ENCODE results near the gene TBX18. TPM values are rescaled to one million over a fixed set of nuclear protein-coding genes. Genes with fewer than 3 reads are reported as not detected.

TBX18 gene
- total RNA-seq, 5 donors from 2014 or later (not counting 1 experiment from before 2014, with no cell fraction given) = not detected

DNA sequence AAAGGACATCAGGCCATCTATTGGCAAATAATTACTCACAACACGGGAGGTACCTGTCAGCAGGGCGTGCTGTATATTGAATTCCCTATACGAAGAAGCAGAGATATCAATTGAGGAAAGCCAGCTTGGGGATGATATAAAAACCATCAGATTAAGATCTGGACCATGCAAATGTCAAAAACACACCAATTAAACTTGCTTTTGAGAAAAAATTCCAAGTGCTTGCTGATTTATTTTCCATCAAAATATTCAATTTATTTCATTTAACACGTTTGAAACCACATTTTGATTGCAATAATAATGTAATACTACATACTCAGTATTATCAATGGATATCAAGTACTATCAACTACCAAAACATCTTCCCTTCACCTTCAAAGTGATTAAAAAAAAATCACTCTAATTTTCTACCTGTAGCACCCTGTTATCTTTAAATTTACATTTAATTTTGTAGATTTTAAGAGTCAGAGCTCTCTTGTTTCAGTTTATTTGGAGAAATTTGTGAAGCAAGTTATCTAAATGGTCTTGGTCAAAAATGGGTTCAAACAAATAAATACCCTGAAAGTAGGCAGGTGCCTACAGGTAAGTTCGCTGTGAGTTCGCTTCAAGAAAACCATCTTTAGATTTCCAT is 6.8 kb upstream of the TBX18 start:
- Mint-ChIP-seq H3K4me1 (peaks cover 0 to 5% (median 2%) of the 10 kb centered on the region in 3 donors), H3K36me3 (no peaks in the 10 kb centered on the region), H3K27ac (no peak overlapping the region), H3K9me3 (peaks cover 0 to 2% (median 0%) of the 10 kb centered on the region in 3 donors), H3K27me3 (peaks cover 59 to 78% of the 10 kb centered on the region in 2 donors), H3K4me3 (no peak overlapping the region)
- Histone ChIP-seq H3K27ac (ENCODE audit: low read length) (no peak overlapping the region), H3K36me3 (ENCODE audit: control insufficient read depth in 2 of 2, extremely low read depth in 1 of 2, insufficient read depth in 1 of 2, low read length in 1 of 2) (no peaks in the 10 kb centered on the region), H3K4me1 (ENCODE audit: control insufficient read depth in 1 of 2, extremely low read depth in 1 of 2, insufficient read depth in 2 of 2, low read length in 2 of 2) (no peaks in the 10 kb centered on the region), H3K9me3 (no peaks in the 10 kb centered on the region), H3K27me3 (replicated peaks in 1 of 2; ENCODE audit: control insufficient read depth in 2 of 2, extremely low read depth in 1 of 2, insufficient read depth in 2 of 2, low read length in 1 of 2) (peaks cover 27 to 48% of the 10 kb centered on the region in 2 experiments), H3K4me3 (ENCODE audit: control insufficient read depth in 1 of 2, extremely low read depth in 1 of 2, low read length in 1 of 2) (no peak overlapping the region)
- no peak for ATAC-seq (replicated peaks in 1 of 4)
- CTCF ChIA-PET = no interaction called here
- DNase-seq = no peak
- POLR2A ChIA-PET = no interaction called here
- no CpG with 5 or more reads among the region's 6 CpGs for WGBS (ENCODE audit: insufficient coverage)

DNA sequence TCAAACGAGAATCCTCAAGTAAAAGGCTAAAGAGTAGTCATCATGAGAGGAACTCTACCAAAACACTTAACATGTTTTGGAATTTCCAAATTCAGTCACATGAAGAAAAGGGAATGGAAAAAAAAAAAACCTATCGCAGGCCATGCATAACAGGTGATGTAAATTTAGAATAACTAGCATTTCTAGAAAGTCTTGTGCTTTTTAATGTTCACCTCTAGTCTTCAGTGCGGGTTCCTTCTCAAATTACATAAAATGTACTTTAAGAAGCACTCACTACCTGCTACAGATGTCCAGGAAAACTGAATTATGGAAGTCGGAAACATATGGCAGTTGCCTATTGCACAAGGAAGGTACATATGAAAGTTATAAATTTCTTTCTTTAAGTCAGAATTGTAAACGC is 6.1 kb upstream of the TBX18 start:
- H3K27ac Mint-ChIP-seq = no peak overlapping the region
- H3K4me1 ChIP-seq (ENCODE audit: control insufficient read depth in 1 of 2, extremely low read depth in 1 of 2, insufficient read depth in 2 of 2, low read length in 2 of 2) = no peaks in the 10 kb centered on the region
- H3K4me3 Mint-ChIP-seq = no peak overlapping the region
- H3K27me3 Mint-ChIP-seq = peaks cover 57 to 75% of the 10 kb centered on the region in 2 donors
- no peak overlapping the region for H3K27ac ChIP-seq (ENCODE audit: low read length)
- ATAC-seq (replicated peaks in 1 of 4) (no peak), DNase-seq (no peak)
- no peaks in the 10 kb centered on the region for H3K36me3 ChIP-seq (ENCODE audit: control insufficient read depth in 2 of 2, extremely low read depth in 1 of 2, insufficient read depth in 1 of 2, low read length in 1 of 2)
- peaks cover 2 to 5% (median 5%) of the 10 kb centered on the region in 3 donors for H3K4me1 Mint-ChIP-seq
- no CpG with 5 or more reads among the region's 5 CpGs for WGBS (ENCODE audit: insufficient coverage)
- H3K27me3 ChIP-seq (replicated peaks in 1 of 2; ENCODE audit: control insufficient read depth in 2 of 2, extremely low read depth in 1 of 2, insufficient read depth in 2 of 2, low read length in 1 of 2) = peaks cover 26 to 56% of the 10 kb centered on the region in 2 experiments
- no peak overlapping the region for H3K4me3 ChIP-seq (ENCODE audit: control insufficient read depth in 1 of 2, extremely low read depth in 1 of 2, low read length in 1 of 2)
- POLR2A ChIA-PET = no interaction called here
- H3K36me3 Mint-ChIP-seq = no peaks in the 10 kb centered on the region
- no peaks in the 10 kb centered on the region for H3K9me3 ChIP-seq
- peaks cover 0 to 2% (median 0%) of the 10 kb centered on the region in 3 donors for H3K9me3 Mint-ChIP-seq
- CTCF ChIA-PET = no interaction called here

DNA sequence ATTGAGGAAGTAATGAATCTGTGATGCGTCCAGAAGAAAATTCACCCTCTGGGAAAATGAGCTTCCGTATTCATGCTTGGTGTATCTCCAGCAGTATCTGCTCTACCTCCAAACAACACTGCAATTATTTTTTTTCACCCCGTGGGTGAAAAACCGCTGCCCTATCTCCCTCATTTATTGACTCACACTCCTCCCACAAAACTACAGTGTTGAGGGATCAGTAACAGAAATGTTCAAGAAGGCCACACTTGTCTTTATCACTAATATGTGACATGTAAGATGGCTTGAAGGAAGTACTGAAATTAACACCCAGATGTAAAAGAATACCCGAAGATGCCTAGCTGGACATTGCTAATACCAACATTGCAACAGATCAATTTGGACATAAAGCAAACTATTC is 4.9 kb upstream of the TBX18 start:
- Mint-ChIP-seq H3K9me3 (peaks cover 0 to 2% (median 0%) of the 10 kb centered on the region in 3 donors), H3K36me3 (no peaks in the 10 kb centered on the region), H3K27ac (no peak overlapping the region), H3K4me3 (no peak overlapping the region), H3K27me3 (peaks cover 60 to 76% of the 10 kb centered on the region in 2 donors), H3K4me1 (peaks cover 7 to 9% (median 8%) of the 10 kb centered on the region in 3 donors)
- no peak for ATAC-seq (replicated peaks in 1 of 4)
- H3K27ac ChIP-seq (ENCODE audit: low read length) = no peak overlapping the region
- peaks cover 2 to 5% of the 10 kb centered on the region in 2 experiments for H3K4me1 ChIP-seq (ENCODE audit: control insufficient read depth in 1 of 2, extremely low read depth in 1 of 2, insufficient read depth in 2 of 2, low read length in 2 of 2)
- no peak for DNase-seq
- ChIA-PET POLR2A (no interaction called here), CTCF (no interaction called here)
- no peaks in the 10 kb centered on the region for H3K9me3 ChIP-seq
- no CpG with 5 or more reads among the region's 5 CpGs for WGBS (ENCODE audit: insufficient coverage)
- no peaks in the 10 kb centered on the region for H3K36me3 ChIP-seq (ENCODE audit: control insufficient read depth in 2 of 2, extremely low read depth in 1 of 2, insufficient read depth in 1 of 2, low read length in 1 of 2)
- peaks cover 33 to 56% of the 10 kb centered on the region in 2 experiments for H3K27me3 ChIP-seq (replicated peaks in 1 of 2; ENCODE audit: control insufficient read depth in 2 of 2, extremely low read depth in 1 of 2, insufficient read depth in 2 of 2, low read length in 1 of 2)
- H3K4me3 ChIP-seq (ENCODE audit: control insufficient read depth in 1 of 2, extremely low read depth in 1 of 2, low read length in 1 of 2) = no peak overlapping the region

DNA sequence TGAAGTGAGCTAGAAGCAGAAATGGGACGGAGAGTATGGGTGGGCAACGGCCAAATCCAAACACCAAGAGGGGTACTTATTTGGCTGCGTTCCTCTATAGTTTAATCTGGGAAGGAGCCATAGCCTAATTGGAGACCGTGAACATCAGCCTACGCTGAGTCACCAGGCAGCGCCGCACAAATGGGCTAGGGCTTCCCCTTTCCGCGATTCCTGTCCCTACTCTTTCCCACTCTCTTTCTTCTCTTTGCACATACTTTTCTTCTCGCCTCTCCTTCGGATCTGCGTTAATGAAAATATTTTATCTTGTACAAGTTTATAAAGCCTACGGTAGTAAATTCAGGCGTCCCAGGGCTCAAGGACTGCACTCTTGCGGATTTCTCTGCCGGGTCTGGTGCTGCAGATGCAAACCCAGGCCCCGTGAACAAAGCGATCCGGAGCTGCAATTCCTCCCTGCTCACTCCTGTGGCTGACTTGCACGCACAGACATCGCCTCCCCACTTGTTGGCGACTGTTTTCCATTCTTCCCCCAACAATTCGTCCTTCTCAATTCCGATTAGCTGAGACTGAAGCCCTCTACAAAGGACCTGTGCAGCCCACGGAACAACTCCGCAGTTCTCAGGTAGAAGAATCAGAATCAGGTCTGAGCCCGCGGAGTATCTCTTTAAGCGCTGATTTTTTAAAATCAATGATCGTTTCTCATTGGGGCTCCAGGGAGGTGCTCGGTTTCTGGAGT is 4.2 kb upstream of the TBX18 start:
- CTCF ChIA-PET = no interaction called here
- Histone ChIP-seq H3K36me3 (ENCODE audit: control insufficient read depth in 2 of 2, extremely low read depth in 1 of 2, insufficient read depth in 1 of 2, low read length in 1 of 2) (no peaks in the 10 kb centered on the region), H3K27ac (ENCODE audit: low read length) (no peak overlapping the region), H3K4me3 (ENCODE audit: control insufficient read depth in 1 of 2, extremely low read depth in 1 of 2, low read length in 1 of 2) (no peak overlapping the region), H3K4me1 (ENCODE audit: control insufficient read depth in 1 of 2, extremely low read depth in 1 of 2, insufficient read depth in 2 of 2, low read length in 2 of 2) (peaks cover 2 to 8% of the 10 kb centered on the region in 2 experiments), H3K27me3 (replicated peaks in 1 of 2; ENCODE audit: control insufficient read depth in 2 of 2, extremely low read depth in 1 of 2, insufficient read depth in 2 of 2, low read length in 1 of 2) (peaks cover 30 to 54% of the 10 kb centered on the region in 2 experiments), H3K9me3 (no peaks in the 10 kb centered on the region)
- WGBS (ENCODE audit: insufficient coverage) = 8% methylated on average over 16 of the region's 31 CpGs
- Mint-ChIP-seq H3K9me3 (peaks cover 0 to 2% (median 0%) of the 10 kb centered on the region in 3 donors), H3K4me3 (no peak overlapping the region), H3K4me1 (peaks cover 7 to 12% (median 9%) of the 10 kb centered on the region in 3 donors), H3K27me3 (peaks cover 60 to 75% of the 10 kb centered on the region in 2 donors), H3K36me3 (no peaks in the 10 kb centered on the region), H3K27ac (no peak overlapping the region)
- DNase-seq (no peak), ATAC-seq (replicated peaks in 1 of 4) (no peak)
- POLR2A ChIA-PET = no interaction called here

DNA sequence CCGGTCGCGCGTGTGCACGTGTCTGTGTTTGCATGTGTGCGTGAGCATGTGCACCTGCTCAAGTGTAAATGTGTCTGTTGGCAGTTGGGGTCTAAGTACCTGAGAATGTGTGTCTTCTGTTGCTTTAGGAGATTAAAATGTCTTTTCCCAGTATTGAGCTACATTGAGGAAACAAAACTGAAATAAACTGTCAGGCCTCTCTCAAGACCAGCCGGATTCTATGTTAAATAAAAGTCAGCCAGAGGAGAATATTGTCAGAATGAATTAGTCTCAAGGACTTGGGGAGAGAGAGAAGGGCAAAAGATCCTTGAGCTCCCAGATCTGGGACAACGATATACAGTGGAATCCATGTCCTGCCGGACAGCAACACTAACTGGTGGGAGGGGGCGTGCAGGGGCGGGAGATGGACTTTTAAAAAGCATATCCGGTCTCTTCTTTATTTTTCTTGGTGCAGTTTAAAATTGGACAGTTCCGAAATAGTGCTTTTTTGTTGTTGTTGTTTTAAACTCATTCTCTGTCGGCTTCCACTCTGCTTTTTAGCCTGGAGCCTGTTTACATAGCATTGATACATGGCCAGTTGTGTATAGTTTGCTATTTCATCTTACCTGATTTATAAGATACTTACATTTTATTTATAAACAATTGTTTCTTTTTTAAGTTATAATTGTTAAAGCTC is 3.3 kb upstream of the TBX18 start:
- WGBS (ENCODE audit: insufficient coverage) = 12% methylated on average over 11 of the region's 14 CpGs
- H3K9me3 Mint-ChIP-seq = peaks cover 0 to 2% (median 0%) of the 10 kb centered on the region in 3 donors
- ChIA-PET CTCF (interaction anchor here in 1 of 2 donors (0.6 kb wide), 1 partner anchor 1996 kb away, joined by 3 read pairs; no protein-coding TSS in a partner anchor), POLR2A (no interaction called here)
- H3K36me3 Mint-ChIP-seq = no peaks in the 10 kb centered on the region
- H3K27me3 Mint-ChIP-seq = peaks cover 58 to 73% of the 10 kb centered on the region in 2 donors
- DNase-seq = no peak
- Histone ChIP-seq H3K9me3 (no peaks in the 10 kb centered on the region), H3K4me3 (ENCODE audit: control insufficient read depth in 1 of 2, extremely low read depth in 1 of 2, low read length in 1 of 2) (no peak overlapping the region), H3K36me3 (ENCODE audit: control insufficient read depth in 2 of 2, extremely low read depth in 1 of 2, insufficient read depth in 1 of 2, low read length in 1 of 2) (no peaks in the 10 kb centered on the region), H3K4me1 (ENCODE audit: control insufficient read depth in 1 of 2, extremely low read depth in 1 of 2, insufficient read depth in 2 of 2, low read length in 2 of 2) (peaks cover 2 to 8% of the 10 kb centered on the region in 2 experiments), H3K27me3 (replicated peaks in 1 of 2; ENCODE audit: control insufficient read depth in 2 of 2, extremely low read depth in 1 of 2, insufficient read depth in 2 of 2, low read length in 1 of 2) (peaks cover 32 to 54% of the 10 kb centered on the region in 2 experiments), H3K27ac (ENCODE audit: low read length) (no peak overlapping the region)
- H3K4me3 Mint-ChIP-seq = no peak overlapping the region
- no peak overlapping the region for H3K27ac Mint-ChIP-seq
- no peak for ATAC-seq (replicated peaks in 1 of 4)
- peaks cover 7 to 12% (median 10%) of the 10 kb centered on the region in 3 donors for H3K4me1 Mint-ChIP-seq

DNA sequence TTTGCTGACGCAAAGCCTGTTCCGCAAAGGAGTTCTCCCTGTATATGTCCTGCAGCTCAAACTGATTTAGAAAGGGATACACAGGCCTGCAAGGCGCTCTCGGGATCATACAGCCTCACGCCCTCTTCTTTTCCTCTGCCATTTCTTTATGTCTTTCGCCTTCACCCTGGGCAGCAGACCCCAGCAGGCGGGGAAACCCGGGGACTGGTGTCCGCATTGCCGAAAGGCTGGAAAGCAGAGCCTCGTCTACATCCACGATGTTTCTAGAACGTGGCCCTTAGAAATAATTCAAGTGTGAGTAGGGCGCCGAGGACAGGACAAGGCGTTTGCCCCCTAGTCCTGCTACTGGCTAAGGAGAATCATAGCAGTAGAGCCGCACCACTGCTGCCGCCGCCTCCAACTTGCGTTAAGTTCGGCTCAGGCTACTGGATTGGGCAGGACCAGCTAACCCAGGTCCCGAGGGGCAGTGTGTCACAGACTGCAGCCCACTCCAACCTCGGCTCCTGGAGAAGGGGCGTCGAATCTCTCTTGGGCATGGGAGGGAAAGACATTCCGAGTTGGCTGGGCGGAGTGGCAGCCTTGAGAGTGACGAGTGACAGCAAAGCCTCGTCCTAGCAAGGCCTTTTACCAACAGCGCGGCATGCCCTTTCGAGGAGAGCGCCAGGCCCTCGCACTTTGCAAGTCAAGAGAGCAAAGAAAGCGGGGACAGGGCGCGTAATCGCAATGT is 2.6 kb upstream of the TBX18 start:
- no peak overlapping the region for H3K27ac ChIP-seq (ENCODE audit: low read length)
- H3K4me3 ChIP-seq (ENCODE audit: control insufficient read depth in 1 of 2, extremely low read depth in 1 of 2, low read length in 1 of 2) = no peak overlapping the region
- Mint-ChIP-seq H3K4me3 (no peak overlapping the region), H3K27ac (no peak overlapping the region), H3K27me3 (peaks cover 56 to 73% of the 10 kb centered on the region in 2 donors), H3K36me3 (no peaks in the 10 kb centered on the region), H3K9me3 (peaks cover 0 to 2% (median 0%) of the 10 kb centered on the region in 3 donors), H3K4me1 (peaks cover 7 to 12% (median 10%) of the 10 kb centered on the region in 3 donors)
- POLR2A ChIA-PET = no interaction called here
- H3K36me3 ChIP-seq (ENCODE audit: control insufficient read depth in 2 of 2, extremely low read depth in 1 of 2, insufficient read depth in 1 of 2, low read length in 1 of 2) = no peaks in the 10 kb centered on the region
- 16% methylated on average over 38 of the region's 38 CpGs for WGBS (ENCODE audit: insufficient coverage)
- ATAC-seq (replicated peaks in 1 of 4) (no peak), DNase-seq (no peak)
- no peaks in the 10 kb centered on the region for H3K9me3 ChIP-seq
- peaks cover 35 to 60% of the 10 kb centered on the region in 2 experiments for H3K27me3 ChIP-seq (replicated peaks in 1 of 2; ENCODE audit: control insufficient read depth in 2 of 2, extremely low read depth in 1 of 2, insufficient read depth in 2 of 2, low read length in 1 of 2)
- H3K4me1 ChIP-seq (ENCODE audit: control insufficient read depth in 1 of 2, extremely low read depth in 1 of 2, insufficient read depth in 2 of 2, low read length in 2 of 2) = peaks cover 2 to 8% of the 10 kb centered on the region in 2 experiments
- CTCF ChIA-PET = no interaction called here
